Fibroblast of skin of left biceps (primary cell): ENCODE results near the gene ZNF783.
"Not testable (repeated sequence)": the region's sequence is repeated elsewhere in the genome, so short reads cannot be mapped to it uniquely, and the experiment has no call there.

Source experiments
- DNase-seq, 2 experiments: peaks; one replicate each; pipeline ENCODE4 v3.0.0-alpha.2; 2013; ENCODE audit warnings: low read depth in 2 of 2

ZNF783 gene

DNA sequence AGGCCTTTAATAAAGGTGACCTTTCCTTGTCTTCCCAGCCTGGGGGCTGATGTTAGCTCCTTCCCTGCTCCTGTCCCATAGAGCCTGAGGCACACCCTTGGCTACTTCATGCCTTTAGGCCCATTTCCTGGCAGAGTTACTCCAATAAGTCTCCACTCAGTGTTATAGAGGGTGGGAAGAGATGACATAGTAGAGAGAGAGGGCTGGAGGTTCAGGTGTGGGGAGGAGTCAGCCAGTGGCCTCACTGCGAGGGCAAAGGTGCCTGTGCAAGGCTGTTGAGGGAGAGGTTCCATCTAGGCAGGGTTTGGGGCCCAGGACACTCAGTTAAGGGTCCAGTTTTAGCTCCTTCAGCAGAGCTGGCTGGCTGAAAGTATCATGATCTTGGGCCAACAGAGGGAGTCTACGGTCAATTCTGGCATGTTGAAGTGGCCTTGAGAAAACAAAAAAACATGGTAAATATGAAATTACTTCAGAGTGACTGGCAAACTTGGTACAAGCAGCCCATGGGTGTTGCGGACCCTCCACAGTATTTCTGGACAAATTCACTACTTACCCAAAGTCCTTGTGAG lies 67.9 kb downstream of the ZNF783 start:
- DNase-seq: no peak

- no peak for DNase-seq
Observed at GRCh38 chr7:149330914-149331567, 69.0 kb downstream of the ZNF783 start.

DNA sequence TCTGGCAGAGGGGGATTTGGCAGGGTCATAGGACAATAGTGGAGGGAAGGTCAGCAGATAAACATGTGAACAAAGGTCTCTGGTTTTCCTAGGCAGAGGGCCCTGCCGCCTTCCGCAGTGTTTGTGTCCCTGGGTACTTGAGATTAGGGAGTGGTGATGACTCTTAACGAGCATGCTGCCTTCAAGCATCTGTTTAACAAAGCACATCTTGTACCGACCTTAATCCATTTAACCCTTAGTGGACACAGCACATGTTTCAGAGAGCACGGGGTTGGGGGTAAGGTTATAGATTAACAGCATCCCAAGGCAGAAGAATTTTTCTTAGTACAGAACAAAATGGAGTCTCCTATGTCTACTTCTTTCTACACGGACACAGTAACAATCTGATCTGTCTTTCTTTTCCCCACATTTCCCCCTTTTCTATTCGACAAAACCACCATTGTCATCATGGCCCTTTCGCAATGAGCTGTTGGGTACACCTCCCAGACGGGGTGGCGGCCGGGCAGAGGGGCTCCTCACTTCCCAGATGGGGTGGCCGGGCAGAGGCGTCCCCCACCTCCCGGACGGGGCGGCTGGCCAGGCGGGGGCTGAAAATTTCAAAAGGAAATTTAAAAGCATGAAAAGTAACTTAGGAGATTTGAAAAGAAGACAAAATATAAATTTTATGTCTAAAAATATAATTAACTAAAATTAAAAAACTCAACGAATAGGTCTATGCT lies 70.8 kb downstream of the ZNF783 start:
- DNase-seq: not testable (repeated sequence)

GRCh38 chr7:149333321-149333717 lies 71.3 kb downstream of the ZNF783 start:
- no peak for DNase-seq

DNA sequence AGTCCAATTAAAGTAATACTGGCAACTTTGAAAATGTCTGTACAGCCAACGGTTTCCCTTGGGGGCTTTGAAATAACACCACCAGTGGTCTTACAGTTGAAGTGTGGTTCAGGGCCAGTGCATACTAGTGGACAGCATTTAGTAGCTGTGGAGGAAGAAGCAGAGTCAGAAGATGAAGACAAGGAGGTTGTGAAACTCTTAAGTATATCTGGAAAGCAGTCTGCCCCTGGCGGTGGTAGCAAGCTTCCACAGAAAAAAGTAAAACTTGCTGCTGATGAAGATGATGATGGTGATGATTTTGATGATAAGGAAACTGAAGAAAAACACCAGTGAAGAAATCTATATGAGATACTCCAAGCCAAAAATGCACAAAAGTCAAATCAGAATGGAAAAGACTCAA lies 72.2 kb downstream of the ZNF783 start:
- no peak for DNase-seq
